Keratinocyte (primary cell): ENCODE data around the gene PLCH2.

Source experiments
- EZH2 ChIP-seq: IDR thresholded peaks from one replicate; pipeline ENCODE4 v1.6.1; 2012; ENCODE audit warnings: inconsistent platforms, mild to moderate bottlenecking, low read length, moderate library complexity
- TF ChIP-seq, protein P1 (sequence below), 3 experiments: IDR thresholded peaks in 1 of 3; conservative IDR thresholded peaks in 1 of 3; optimal IDR thresholded peaks in 1 of 3; 2 replicates in 2 of 3; 3 replicates in 1 of 3; pipeline versions ENCODE3 to v1.5.1; 2011; ENCODE audit warnings: low read length in 3 of 3, mild to moderate bottlenecking in 3 of 3, moderate library complexity in 2 of 3, control low read depth in 1 of 3, inconsistent platforms in 1 of 3; ENCODE audit not compliant: insufficient read depth in 2 of 3; ENCODE audit errors: extremely low read depth in 1 of 3

DNA sequence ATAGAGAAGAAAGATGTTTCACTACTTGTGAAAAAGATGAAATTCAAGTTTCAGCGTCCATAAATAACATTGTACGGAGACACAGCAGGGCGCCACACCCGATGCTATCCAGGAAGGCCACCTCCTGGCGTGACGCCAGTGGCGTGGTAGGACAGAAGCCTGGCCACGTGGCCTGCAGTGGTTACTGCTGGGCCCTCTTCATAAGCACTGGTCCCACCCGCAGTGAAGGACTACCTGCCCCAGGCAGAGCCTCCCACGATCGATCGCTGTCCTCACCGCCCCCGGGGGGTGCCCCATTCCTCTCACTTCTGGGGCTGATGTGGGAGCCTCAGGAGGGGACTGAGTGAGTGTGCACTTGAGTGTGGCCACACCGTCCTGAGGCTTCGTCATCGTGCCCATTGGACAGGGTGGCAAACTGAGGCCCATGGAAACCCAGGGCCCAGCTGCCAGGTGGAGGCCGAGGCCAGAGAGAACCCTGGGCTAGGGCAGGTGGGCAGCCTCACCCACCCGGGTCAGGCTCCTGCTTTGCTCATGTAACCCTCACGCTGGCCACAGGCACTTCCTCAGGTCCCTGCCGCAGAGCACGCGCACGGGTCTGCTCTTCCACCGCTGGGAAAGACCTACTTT lies 65.6 kb downstream of the PLCH2 start:
- TF ChIP-seq, protein P1, sequence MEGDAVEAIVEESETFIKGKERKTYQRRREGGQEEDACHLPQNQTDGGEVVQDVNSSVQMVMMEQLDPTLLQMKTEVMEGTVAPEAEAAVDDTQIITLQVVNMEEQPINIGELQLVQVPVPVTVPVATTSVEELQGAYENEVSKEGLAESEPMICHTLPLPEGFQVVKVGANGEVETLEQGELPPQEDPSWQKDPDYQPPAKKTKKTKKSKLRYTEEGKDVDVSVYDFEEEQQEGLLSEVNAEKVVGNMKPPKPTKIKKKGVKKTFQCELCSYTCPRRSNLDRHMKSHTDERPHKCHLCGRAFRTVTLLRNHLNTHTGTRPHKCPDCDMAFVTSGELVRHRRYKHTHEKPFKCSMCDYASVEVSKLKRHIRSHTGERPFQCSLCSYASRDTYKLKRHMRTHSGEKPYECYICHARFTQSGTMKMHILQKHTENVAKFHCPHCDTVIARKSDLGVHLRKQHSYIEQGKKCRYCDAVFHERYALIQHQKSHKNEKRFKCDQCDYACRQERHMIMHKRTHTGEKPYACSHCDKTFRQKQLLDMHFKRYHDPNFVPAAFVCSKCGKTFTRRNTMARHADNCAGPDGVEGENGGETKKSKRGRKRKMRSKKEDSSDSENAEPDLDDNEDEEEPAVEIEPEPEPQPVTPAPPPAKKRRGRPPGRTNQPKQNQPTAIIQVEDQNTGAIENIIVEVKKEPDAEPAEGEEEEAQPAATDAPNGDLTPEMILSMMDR (optimal IDR thresholded peaks at IDR 0.05 in 1 of 3, IDR thresholded peaks at IDR 0.05 in 1 of 3, conservative IDR thresholded peaks at IDR 0.05 in 1 of 3; ENCODE audit: extremely low read depth in 1 of 3, insufficient read depth in 2 of 3, low read length in 3 of 3): no peak
- no peak for TF ChIP-seq EZH2
